ENCODE results near the gene STMN3.

DNA sequence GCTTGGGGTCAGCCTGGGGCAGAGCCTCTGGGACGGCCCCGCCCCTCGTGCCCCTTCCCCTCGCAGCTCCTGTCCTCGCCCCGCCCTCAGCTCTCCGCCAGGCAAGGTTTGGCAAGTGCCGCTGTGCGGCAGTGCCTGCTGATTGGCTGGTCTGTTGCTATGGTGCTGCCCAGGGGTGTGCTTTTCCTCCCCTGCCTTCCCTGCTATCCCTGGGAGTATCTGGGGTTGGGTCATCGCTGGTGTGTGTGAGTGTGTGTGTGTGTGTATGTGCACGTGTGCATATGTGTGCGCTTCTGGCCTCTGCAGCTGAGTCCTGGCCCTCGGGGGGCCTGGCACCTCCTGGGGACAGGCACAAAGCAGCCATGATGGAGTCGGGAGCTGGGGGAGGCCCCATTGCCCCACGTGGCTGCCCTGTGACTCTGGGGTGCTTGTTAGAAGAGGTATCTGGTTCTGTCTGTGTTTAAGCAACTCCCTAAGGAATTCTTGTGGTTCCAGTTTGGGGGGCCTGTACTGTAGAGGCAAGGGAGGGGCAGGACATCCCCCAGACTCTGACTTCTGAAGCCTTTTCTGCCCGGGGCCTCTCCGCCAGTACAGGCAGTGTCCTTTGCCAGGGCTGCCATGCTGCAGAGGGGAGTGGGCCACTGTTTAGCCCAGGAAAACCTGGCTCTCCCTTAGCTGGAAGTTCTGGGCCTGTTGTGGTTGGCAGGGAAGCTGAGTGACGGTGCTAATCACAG lies 11.8 kb upstream of the STMN3 start:
- TF ChIP-seq CTCF (tag by site-specific recombination; IDR thresholded peaks at IDR 0.05) = no peak
- TF ChIP-seq MEIS1 (CRISPR knock-in tag; IDR thresholded peaks at IDR 0.05; ENCODE audit: borderline replicate concordance) = no peak

Measured in HEK293 (cell line).